Fibroblast of pulmonary artery (primary cell): ENCODE measurements around the gene ELOVL3.

Source experiments
- DNase-seq: peaks from one replicate; pipeline ENCODE4 v3.0.0-alpha.2; 2010; ENCODE audit warnings: low read depth
- H3K4me3 ChIP-seq: replicated peaks from 2 replicates; pipeline ENCODE4 v1.5.1; 2011; ENCODE audit warnings: low read depth, mild to moderate bottlenecking, control low read depth, low read length, moderate library complexity
- TF ChIP-seq, protein P1 (sequence below): IDR thresholded peaks from 2 replicates; pipeline ENCODE4 v1.5.1; 2011; ENCODE audit warnings: mild to moderate bottlenecking, control low read depth, low read length, inconsistent platforms; ENCODE audit errors: missing control alignments

The ELOVL3 gene

GRCh38 chr10:102191956-102192355 is 34.1 kb upstream of the ELOVL3 start:
- TF ChIP-seq, protein P1, sequence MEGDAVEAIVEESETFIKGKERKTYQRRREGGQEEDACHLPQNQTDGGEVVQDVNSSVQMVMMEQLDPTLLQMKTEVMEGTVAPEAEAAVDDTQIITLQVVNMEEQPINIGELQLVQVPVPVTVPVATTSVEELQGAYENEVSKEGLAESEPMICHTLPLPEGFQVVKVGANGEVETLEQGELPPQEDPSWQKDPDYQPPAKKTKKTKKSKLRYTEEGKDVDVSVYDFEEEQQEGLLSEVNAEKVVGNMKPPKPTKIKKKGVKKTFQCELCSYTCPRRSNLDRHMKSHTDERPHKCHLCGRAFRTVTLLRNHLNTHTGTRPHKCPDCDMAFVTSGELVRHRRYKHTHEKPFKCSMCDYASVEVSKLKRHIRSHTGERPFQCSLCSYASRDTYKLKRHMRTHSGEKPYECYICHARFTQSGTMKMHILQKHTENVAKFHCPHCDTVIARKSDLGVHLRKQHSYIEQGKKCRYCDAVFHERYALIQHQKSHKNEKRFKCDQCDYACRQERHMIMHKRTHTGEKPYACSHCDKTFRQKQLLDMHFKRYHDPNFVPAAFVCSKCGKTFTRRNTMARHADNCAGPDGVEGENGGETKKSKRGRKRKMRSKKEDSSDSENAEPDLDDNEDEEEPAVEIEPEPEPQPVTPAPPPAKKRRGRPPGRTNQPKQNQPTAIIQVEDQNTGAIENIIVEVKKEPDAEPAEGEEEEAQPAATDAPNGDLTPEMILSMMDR: no peak
- no peak overlapping the region for H3K4me3 ChIP-seq
- DNase-seq: no peak

GRCh38 chr10:102195296-102195870 is 30.7 kb upstream of the ELOVL3 start:
- H3K4me3 ChIP-seq: no peak overlapping the region
- DNase-seq: no peak

GRCh38 chr10:102196893-102197292 is 29.2 kb upstream of the ELOVL3 start:
- no peak overlapping the region for H3K4me3 ChIP-seq
- DNase-seq: no peak
- TF ChIP-seq, protein P1: no peak

More at GRCh38 chr10:102195296-102195870, 30.7 kb upstream of the ELOVL3 start:
- TF ChIP-seq, protein P1: no peak

DNA sequence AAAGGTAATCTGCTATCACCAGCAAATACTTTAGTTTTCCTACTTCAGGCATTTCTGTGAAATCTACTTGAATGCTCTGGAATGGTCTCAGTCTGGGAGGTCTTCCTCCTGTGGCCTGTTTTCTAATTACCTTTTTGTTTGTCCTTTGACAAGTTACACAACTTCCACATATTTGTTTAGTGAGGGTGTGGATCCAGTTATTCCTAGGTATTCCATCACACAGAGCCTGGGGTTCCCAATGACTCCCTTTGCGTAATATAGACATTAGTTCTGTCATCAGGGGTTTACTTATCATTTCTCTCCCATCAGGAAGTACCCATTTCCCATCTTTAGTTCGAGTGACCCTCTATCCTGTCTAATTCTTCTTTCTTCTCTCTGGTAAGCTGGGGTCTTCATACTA is 28.1 kb upstream of the ELOVL3 start:
- TF ChIP-seq, protein P1: no peak
- DNase-seq: no peak

DNA sequence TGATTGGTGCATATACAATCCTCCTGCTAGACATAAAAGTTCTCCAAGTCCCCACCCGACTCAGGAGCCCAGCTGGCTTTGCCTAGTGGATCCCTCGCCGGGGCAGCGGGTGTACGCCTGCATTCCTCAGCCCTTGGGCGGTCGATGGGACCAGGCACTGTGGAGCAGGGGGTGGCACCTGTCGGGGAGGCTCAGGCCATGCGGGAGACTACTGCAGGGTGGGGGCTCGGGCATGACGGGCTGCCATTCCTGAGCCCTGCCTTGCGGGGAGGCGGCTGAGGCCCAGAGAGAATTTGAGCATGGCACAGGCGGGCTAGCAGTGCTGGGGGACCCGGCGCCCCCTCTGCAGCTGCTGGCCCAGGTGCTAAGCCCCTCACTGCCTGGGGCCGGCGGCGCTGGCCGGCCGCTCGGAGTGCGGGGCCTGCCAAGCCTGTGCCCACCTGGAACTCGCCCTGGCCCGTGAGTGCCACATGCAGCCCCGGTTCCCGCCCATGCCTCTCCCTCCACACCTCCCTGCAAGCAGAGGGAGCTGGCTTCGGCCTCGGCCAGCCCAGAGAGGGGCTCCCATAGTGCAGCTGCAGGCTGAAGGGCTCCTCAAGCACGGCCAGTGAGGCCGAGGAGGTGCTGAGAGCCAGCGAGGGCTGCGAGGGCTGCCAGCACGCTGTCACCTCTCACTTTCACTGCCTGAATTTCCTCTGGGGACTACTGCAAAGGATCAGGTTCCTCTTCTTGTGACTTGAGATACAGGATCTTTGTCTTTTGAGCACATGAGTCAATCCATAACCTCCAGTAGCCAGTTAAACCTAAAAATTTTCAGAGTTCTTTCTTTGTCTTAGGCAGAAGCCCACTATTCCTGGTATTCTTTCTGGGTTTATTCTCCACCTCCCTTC is 25.1 kb upstream of the ELOVL3 start:
- TF ChIP-seq, protein P1: no peak
- DNase-seq: no peak

More for the DNA sequence above, 28.1 kb upstream of the ELOVL3 start:
- no peak overlapping the region for H3K4me3 ChIP-seq

DNA sequence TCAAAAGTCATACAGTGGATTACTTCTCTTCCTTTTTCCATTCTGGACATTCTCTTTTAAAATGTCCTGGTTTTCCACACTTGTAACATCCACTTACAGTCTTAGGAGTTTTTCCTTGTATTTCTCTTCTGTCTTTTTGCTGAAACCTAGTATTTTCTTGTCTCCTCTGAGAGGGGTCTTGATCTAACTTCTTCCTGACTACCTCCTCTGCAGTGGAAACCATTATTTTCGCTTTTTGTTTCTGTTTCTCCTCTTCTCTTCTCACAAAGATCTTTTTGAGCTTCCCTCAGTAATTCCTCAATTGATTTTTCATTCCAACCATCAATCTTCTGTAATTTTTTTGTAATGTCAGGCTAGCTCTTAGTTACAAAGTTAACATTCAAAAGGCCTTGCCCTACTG is 23.7 kb upstream of the ELOVL3 start:
- DNase-seq: no peak
- no peak overlapping the region for H3K4me3 ChIP-seq

More for the DNA sequence above, 25.1 kb upstream of the ELOVL3 start:
- no peak overlapping the region for H3K4me3 ChIP-seq

More for the DNA sequence above, 23.7 kb upstream of the ELOVL3 start:
- TF ChIP-seq, protein P1: no peak
